Fibroblast of lung (primary cell): ENCODE results near the gene ATXN1. TPM values are rescaled to one million over a fixed set of nuclear protein-coding genes. Genes with fewer than 3 reads are reported as not detected.
"Not testable (repeated sequence)": the region's sequence is repeated elsewhere in the genome, so short reads cannot be mapped to it uniquely, and the experiment has no call there.

ENCODE experiments used
- DNase-seq, 2 donors: peaks; one replicate each; pipeline versions ENCODE4 v3.0.0 to v3.0.0-alpha.2; 2010; ENCODE audit warnings: low read depth in 2 of 2
- H2AFZ ChIP-seq: 2 replicates; pipeline ENCODE4 v1.5.1; 2012; ENCODE audit warnings: low read length, control low read depth, inconsistent platforms
- H3K27ac ChIP-seq: 2 replicates; pipeline ENCODE4 v1.5.1; 2011; ENCODE audit warnings: low read length, control low read depth; ENCODE audit not compliant: insufficient read depth
- H3K27me3 ChIP-seq: 2 replicates; pipeline ENCODE4 v1.5.1; 2011; ENCODE audit warnings: mild to moderate bottlenecking, low read length; ENCODE audit not compliant: control insufficient read depth, insufficient read depth
- H3K36me3 ChIP-seq: 2 replicates; pipeline ENCODE4 v1.5.1; 2011; ENCODE audit warnings: low read length; ENCODE audit not compliant: control insufficient read depth, insufficient read depth
- H3K4me1 ChIP-seq: 2 replicates; pipeline ENCODE4 v1.5.1; 2011; ENCODE audit warnings: low read length; ENCODE audit not compliant: control insufficient read depth, insufficient read depth; ENCODE audit errors: extremely low read depth
- H3K4me2 ChIP-seq: 2 replicates; pipeline ENCODE4 v1.5.1; 2011; ENCODE audit warnings: low read length, control low read depth; ENCODE audit not compliant: insufficient read depth; ENCODE audit errors: extremely low read depth
- H3K4me3 ChIP-seq, 4 experiments: fragments of 200-600 bp in 1 of 4; sonication (generic) in 1 of 4; replicated peaks in 1 of 4; 2 replicates each; pipeline ENCODE4 v1.5.1; 2011 to 2016; ENCODE audit warnings: low read length in 4 of 4, low read depth in 3 of 4, mild to moderate bottlenecking in 3 of 4, control low read depth in 2 of 4, inconsistent platforms in 1 of 4, mixed read lengths in 1 of 4; ENCODE audit not compliant: insufficient read depth in 1 of 4; ENCODE audit errors: control extremely low read depth in 1 of 4
- H3K79me2 ChIP-seq: 2 replicates; pipeline ENCODE4 v1.5.1; 2012; ENCODE audit warnings: mild to moderate bottlenecking, low read length, inconsistent platforms; ENCODE audit not compliant: control insufficient read depth, insufficient read depth
- H3K9ac ChIP-seq: 2 replicates; pipeline ENCODE4 v1.5.1; 2011; ENCODE audit warnings: mild to moderate bottlenecking, low read length, control low read depth; ENCODE audit not compliant: insufficient read depth
- H3K9me3 ChIP-seq: 2 replicates; pipeline ENCODE4 v1.5.1; 2012; ENCODE audit warnings: low read depth, low read length; ENCODE audit not compliant: control insufficient read depth, insufficient read depth
- H4K20me1 ChIP-seq: 2 replicates; pipeline ENCODE4 v1.5.1; 2011; ENCODE audit warnings: low read length; ENCODE audit not compliant: control insufficient read depth, insufficient read depth; ENCODE audit errors: extremely low read depth
- CTCF ChIP-seq, 2 donors: IDR thresholded peaks in 1 of 2; conservative IDR thresholded peaks in 1 of 2; 1 replicate in 1 of 2; 2 replicates in 1 of 2; pipeline ENCODE4 v1.5.1; 2011 to 2012; ENCODE audit warnings: low read length in 2 of 2, control low read depth in 1 of 2, inconsistent platforms in 1 of 2, low read depth in 1 of 2, mild to moderate bottlenecking in 1 of 2
- EZH2 ChIP-seq: IDR thresholded peaks from 2 replicates; pipeline ENCODE4 v1.5.1; 2012; ENCODE audit warnings: low read length, control low read depth, mild to moderate bottlenecking; ENCODE audit errors: missing control alignments
- polyA plus RNA-seq, 2 donors: library from polyadenylated mRNA; depleted of rRNA in 1 of 2; stranded (reverse) in 1 of 2; unstranded in 1 of 2; fragments of >200 nt; gene quantifications; 2 replicates each; pipeline ENCODE4 v1.2.1, GENCODE V29; 2011 to 2012; ENCODE audit warnings: missing spikeins in 1 of 2
- total RNA-seq: library from RNA; depleted of rRNA; stranded (reverse); fragments of >200 nt; gene quantifications from 2 replicates; pipeline ENCODE4 v1.2.1, GENCODE V29; 2014

The ATXN1 gene
- total and polyA plus RNA-seq, 2 donors (not counting 1 experiment from before 2014, with no cell fraction given): 15.8 to 40.5 TPM

DNA sequence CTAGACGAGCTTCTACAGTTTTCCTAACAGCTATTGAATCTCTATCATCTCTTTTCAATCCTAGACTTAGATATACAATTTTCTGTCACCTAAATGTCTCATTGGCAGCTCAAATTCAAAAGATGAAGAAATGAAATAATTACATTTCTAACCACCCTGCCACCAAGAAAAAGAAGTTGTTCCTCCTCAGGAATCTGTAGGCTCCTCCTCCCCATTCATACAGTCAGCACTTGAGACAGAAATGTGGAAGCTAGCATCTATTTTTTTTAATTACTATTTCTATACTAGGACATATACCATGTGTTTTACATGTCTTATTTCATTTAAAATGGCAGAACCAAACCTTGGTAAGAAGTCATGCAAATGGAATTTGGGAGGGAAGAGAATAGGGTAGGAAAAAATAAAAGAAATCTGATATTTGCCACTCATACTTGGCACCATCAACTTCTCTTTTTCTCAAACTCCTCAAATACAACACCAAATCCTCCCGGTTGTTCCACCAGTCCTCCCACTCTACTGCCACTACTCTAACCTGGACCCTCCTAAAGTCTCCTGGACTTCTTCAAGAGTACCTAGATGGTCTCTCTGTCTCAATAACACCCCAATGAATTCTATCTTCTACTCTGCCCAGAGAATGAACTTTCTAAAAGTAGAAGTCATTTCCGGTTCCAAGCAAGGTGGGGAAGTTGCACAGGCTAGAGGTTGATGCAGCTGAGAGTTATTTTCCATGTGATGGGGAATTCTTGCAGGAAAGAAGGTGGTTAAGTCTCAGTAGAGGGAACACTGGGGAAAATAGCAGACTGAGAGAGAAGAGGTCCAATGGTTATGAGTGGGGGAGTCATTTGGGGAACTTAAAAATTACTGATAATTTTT, 54.1 kb downstream of the ATXN1 start:
- Histone ChIP-seq H3K79me2 (peaks cover 14% of the 10 kb centered on the region), H3K9me3 (no peaks in the 10 kb centered on the region), H3K36me3 (no peaks in the 10 kb centered on the region), H3K9ac (no peak overlapping the region), H3K4me3 (no peak overlapping the region), H3K4me1 (peaks cover 6% of the 10 kb centered on the region), H3K27ac (no peak overlapping the region), H3K27me3 (no peaks in the 10 kb centered on the region), H3K4me2 (no peak overlapping the region), H4K20me1 (no peaks in the 10 kb centered on the region), H2AFZ (no peak overlapping the region)
- no peak for DNase-seq
- no peak for TF ChIP-seq EZH2
- no peak for TF ChIP-seq CTCF (conservative IDR thresholded peaks at IDR 0.05 in 1 of 2, IDR thresholded peaks at IDR 0.05 in 1 of 2; ENCODE audit: low read depth in 1 of 2, low read length in 2 of 2)

DNA sequence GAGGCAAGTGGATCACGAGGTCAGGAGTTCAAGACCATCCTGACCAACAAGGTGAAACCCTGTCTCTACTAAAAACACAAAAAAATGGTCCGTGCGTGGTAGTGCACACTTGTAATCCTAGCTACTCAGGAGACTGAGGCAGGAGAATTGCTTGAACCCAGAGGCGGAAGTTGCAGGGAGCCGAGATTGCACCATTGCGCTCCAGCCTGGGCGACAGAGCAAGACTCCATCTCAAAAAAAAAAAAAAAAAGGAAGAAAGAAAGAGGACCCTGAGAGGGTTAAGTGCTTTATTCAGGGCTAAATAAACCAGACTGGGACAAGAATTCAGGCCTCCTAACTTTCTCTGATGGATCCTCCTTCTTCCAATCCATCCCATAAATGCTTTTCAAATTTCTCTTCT, 54.8 kb downstream of the ATXN1 start:
- not testable (repeated sequence) for H4K20me1 ChIP-seq, H3K27ac ChIP-seq, H3K4me2 ChIP-seq, H2AFZ ChIP-seq, H3K36me3 ChIP-seq, H3K9me3 ChIP-seq, H3K27me3 ChIP-seq, H3K4me1 ChIP-seq, H3K9ac ChIP-seq, DNase-seq, H3K4me3 ChIP-seq
- H3K79me2 ChIP-seq: peaks cover 14% of the 10 kb centered on the region

GRCh38 chr6:16706029-16706428, 55.2 kb downstream of the ATXN1 start:
- Histone ChIP-seq H3K4me2 (no peak overlapping the region), H3K4me3 (no peak overlapping the region), H3K4me1 (peaks cover 6% of the 10 kb centered on the region), H3K9me3 (no peaks in the 10 kb centered on the region), H4K20me1 (no peaks in the 10 kb centered on the region), H3K27me3 (no peaks in the 10 kb centered on the region), H3K27ac (no peak overlapping the region), H3K79me2 (peaks cover 14% of the 10 kb centered on the region), H2AFZ (no peak overlapping the region), H3K36me3 (no peaks in the 10 kb centered on the region), H3K9ac (no peak overlapping the region)
- TF ChIP-seq EZH2: no peak
- DNase-seq: no peak
